AG04449 (cell line): ENCODE measurements around the gene CCL11.
A peak's percentile ranks its signal among the peaks of the same experiment; 100 is the strongest.

Experiments
- CTCF ChIA-PET: fragments of 350-600 bp; formaldehyde crosslinking; extraction: SDS; loops from one replicate; lab custom pipeline; 2021; ENCODE audit warnings: antibody characterized with exemption; lab: Yijun Ruan, JAX
- POLR2A ChIA-PET: fragments of 400-600, 350-600 bp; formaldehyde crosslinking; extraction: SDS; loops from one replicate; lab custom pipeline; 2020; ENCODE audit warnings: antibody characterized with exemption, inconsistent platforms; lab: Yijun Ruan, JAX
- DNase-seq: peaks from one replicate; pipeline ENCODE4 v3.0.0-alpha.2; 2010; ENCODE audit warnings: low read depth, low spot score
- H3K4me3 ChIP-seq: 2 replicates; pipeline ENCODE4 v1.5.1; 2011; ENCODE audit warnings: low read depth, mild to moderate bottlenecking, control low read depth, low read length
- TF ChIP-seq, protein P1 (sequence below): IDR thresholded peaks from one replicate; pipeline ENCODE4 v1.5.1; 2011; ENCODE audit warnings: mild to moderate bottlenecking, moderate library complexity, low read length, control low read depth, inconsistent platforms; ENCODE audit not compliant: insufficient read depth; ENCODE audit errors: missing control alignments

The CCL11 gene

DNA sequence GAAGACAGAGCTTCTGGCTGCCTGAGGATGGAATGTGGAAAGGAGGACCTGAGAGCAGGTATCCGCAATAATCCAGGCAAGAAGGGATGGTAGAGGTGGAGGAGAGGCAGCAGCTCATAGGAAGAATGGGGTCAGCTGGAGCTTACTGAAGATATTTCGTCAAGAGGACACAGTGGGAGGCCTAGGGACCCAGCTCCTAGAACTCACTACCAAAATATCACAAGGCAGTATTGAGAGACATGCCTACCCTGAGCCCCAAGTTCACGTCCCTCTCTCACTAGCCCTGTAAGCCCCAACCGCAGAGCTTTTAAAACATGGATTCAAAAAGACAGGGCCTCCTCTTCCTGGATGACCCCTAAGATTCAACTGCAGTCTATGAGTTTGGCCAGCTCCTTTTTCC lies 19.5 kb downstream of the CCL11 start:
- TF ChIP-seq, protein P1, sequence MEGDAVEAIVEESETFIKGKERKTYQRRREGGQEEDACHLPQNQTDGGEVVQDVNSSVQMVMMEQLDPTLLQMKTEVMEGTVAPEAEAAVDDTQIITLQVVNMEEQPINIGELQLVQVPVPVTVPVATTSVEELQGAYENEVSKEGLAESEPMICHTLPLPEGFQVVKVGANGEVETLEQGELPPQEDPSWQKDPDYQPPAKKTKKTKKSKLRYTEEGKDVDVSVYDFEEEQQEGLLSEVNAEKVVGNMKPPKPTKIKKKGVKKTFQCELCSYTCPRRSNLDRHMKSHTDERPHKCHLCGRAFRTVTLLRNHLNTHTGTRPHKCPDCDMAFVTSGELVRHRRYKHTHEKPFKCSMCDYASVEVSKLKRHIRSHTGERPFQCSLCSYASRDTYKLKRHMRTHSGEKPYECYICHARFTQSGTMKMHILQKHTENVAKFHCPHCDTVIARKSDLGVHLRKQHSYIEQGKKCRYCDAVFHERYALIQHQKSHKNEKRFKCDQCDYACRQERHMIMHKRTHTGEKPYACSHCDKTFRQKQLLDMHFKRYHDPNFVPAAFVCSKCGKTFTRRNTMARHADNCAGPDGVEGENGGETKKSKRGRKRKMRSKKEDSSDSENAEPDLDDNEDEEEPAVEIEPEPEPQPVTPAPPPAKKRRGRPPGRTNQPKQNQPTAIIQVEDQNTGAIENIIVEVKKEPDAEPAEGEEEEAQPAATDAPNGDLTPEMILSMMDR = no peak
- POLR2A ChIA-PET = no interaction called here
- no peak for DNase-seq
- CTCF ChIA-PET = interaction anchor here (0.7 to 14.9 kb wide), 9 partner anchors 14 to 134 kb away, joined by 3 to 183 read pairs (median 4); partner anchors contain the start of gene CCL1
- no peak overlapping the region for H3K4me3 ChIP-seq

DNA sequence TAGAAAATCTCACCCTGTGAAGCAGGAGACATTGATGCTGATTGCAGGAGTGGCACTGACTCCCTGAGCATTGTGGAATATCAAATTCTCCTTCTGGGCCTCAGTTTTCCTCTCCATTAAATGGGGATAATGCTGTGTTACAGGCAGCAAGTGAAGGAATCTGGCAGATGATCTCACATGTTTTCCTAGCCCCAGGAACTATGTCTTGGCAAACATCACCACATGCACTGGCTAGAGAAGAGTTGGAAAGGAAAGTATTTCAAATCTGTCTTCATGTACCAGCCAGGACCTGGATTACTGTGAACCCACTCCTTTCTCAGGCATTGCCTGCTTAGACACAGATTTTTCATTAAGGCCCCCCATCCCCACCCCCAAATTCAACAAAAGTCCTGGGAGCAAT lies 20.1 kb downstream of the CCL11 start:
- CTCF ChIA-PET = interaction anchor here (0.5 to 14.9 kb wide), 13 partner anchors 11 to 1307 kb away, joined by 3 to 183 read pairs (median 3); partner anchors contain the start of gene CCL1
- POLR2A ChIA-PET = no interaction called here
- no peak for DNase-seq
- TF ChIP-seq, protein P1 = no peak
- H3K4me3 ChIP-seq = no peak overlapping the region

DNA sequence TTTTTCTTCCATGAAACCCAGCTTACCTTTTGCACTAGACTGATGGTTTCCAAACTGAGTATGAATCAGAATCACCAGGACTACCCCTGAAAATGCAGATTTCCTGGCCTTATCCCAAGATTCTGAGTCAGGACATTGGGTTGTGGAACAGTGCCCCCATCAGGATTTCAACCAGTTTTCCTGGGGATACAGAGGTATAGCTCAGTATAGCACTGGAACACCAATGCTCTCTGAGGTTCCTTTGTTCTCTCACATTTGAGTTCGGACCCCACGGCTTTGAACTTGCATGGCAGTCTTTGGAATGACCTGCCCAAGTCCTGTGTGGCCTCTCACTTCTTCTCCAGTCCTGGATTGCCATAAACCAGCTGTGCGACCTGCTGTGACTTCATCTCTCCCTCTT lies 20.9 kb downstream of the CCL11 start:
- no peak for DNase-seq
- CTCF ChIA-PET = interaction anchor here (0.7 to 14.9 kb wide), 19 partner anchors 10 to 110 kb away, joined by 3 to 183 read pairs (median 3); partner anchors contain the start of gene CCL1
- H3K4me3 ChIP-seq = no peak overlapping the region
- TF ChIP-seq, protein P1 = peak; percentile 53
- POLR2A ChIA-PET = no interaction called here

DNA sequence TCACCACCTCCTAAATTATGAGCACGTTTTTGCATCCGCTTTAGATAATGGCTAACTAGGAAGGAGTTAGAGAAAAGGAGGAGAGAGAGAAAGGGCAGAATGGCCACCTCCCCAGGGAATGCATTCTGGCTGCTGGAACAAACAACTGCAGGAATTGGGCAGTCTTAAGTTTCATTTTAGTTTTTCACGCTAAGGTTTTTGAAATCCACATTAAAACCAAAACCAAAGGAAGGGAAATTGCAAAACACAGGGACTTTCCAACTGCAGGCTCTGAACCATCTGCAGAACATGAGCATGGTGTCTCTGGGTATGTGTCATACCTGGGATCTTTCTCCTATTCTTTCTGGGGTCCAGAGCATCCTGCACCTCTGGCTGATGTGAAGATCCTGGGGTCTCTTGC lies 21.6 kb downstream of the CCL11 start:
- no peak overlapping the region for H3K4me3 ChIP-seq
- ChIA-PET POLR2A (no interaction called here), CTCF (interaction anchor here (0.8 to 14.9 kb wide), 16 partner anchors 13 to 111 kb away, joined by 3 to 183 read pairs (median 3); partner anchors contain the start of gene CCL1)
- TF ChIP-seq, protein P1 = no peak
- no peak for DNase-seq

DNA sequence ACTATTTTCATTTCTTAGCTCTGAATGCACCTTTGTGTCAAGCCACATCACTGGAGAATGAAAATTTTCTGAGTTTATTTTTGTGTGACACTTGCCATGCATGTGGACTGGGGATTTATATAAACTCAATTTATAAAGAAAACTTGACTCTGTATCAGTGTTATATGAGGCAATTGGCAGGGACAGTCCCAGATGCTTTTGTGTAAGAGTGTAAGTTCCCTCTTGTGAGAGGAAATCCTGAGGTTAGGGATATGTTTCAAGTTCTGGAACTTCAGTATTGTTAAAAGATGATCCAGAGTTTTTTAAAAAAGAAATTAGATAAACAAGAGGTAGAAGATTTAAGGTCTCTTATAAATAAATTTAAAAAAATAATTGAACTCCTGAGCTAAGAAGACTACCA lies 22.8 kb downstream of the CCL11 start:
- CTCF ChIA-PET = interaction anchor here (0.8 to 14.9 kb wide), 6 partner anchors 8 to 137 kb away, joined by 3 to 183 read pairs (median 6); partner anchors contain the start of gene CCL1
- no peak overlapping the region for H3K4me3 ChIP-seq
- DNase-seq = no peak
- POLR2A ChIA-PET = no interaction called here
- TF ChIP-seq, protein P1 = no peak

DNA sequence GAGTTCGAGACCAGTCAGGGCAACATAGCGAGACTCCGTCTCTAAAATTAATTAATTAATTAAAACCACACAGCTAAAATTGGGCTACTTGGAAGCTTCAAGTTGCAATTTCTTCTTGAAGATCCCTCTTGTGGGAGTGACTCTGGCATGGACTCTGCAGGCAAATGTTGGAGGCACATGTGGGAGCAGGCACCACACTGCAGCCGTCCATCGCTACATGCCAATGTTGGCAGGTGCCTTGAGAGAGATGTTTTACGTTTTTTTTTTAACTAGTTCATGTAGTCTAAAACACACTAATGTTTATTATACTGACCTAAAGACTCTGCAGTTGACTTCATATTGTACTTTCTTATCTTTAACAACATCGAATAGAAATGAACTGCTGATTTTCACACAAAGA lies 25.7 kb downstream of the CCL11 start:
- TF ChIP-seq, protein P1 = no peak
- POLR2A ChIA-PET = no interaction called here
- DNase-seq = no peak
- no peak overlapping the region for H3K4me3 ChIP-seq
- CTCF ChIA-PET = interaction anchor here (1.1 to 14.9 kb wide), 3 partner anchors 11 to 109 kb away, joined by 3 to 183 read pairs (median 163); partner anchors contain the start of gene CCL1
